GM19239 (cell line): ENCODE results near the gene OR51B5.
"Not testable (repeated sequence)": the region's sequence is repeated elsewhere in the genome, so short reads cannot be mapped to it uniquely, and the experiment has no call there.

Source experiments
- DNase-seq: peaks from one replicate; pipeline ENCODE4 v3.0.0; 2011; ENCODE audit warnings: low spot score; ENCODE audit not compliant: insufficient read length
- FAIRE-seq: peaks from 2 replicates; lab custom pipeline; 2011; peaks lifted over from hg19 to GRCh38; lab: Jason Lieb, UNC

OR51B5 gene

DNA sequence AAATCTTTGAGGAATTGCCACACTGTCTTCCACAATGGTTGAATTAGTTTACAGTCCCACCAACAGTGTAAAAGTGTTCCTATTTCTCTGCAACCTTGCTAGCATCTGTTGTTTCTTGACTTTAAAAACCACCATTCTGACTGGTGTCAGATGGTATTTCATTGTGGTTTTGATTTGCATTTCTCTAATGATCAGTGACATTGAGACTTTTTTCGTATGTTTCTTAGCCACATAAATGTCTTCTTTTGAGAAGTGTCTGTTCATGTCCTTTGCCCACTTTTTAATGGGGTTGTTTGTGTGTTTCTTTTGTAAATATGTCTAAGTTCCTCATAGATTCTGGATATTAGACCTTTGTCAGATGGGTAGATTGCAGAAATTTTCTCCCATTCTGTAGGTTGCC, 6.1 kb downstream of the OR51B5 start:
- not testable (repeated sequence) for DNase-seq, FAIRE-seq

DNA sequence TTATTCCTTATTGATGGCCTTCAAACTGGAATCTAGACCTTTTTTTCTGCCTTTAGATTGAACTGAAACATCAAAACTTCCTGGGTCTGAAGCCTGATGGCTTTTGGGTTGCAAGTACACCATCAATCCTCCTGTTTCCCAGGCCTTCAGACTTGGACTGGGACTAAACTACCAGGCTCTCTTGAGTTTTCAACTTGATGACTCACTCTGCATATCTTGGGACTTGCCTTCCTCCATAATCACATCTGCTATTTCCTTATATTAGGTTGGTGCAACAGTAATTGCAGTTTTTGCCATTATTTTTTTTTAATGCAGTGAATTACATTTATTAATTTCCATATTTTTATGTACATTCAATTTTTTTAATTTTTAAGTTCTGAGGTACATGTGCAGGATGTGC, 7.0 kb downstream of the OR51B5 start:
- no peak for FAIRE-seq
- no peak for DNase-seq

DNA sequence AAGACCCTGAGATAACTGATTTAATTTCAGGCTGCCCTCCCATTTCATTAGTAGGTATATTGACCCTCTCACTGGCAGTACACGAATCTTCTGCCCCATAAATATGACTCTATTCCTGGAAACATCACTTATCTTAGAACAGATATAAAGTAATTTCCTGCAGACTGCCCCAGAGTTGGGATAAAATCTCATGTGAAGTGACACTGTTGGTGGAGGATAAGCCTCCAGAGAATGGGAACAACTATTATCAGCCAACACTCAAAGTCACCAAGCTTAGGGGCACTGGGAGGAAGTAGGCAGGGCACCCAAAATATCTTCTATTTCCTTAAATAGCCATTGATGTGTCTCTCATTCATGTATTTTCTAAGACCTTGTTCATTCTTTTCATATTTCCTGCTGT, 8.2 kb downstream of the OR51B5 start:
- DNase-seq (no peak), FAIRE-seq (no peak)

DNA sequence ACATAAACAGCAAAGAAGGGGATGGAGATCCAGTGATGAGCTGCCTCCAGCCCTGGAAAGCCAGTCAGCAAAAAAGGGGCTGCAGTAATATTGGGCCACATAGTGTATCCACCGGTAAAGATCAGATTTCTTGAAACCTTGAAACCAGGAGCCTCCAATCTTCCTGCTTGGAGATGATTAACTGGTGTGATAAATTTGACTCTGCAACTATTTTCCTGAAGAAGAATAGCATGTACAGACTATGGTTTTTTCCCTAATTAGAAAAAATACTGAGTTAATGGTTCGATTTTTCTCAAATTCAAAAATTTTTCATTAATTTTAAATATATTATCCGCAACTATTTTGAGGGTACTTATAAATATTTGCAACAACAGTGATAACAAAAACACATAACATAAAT, 19.1 kb downstream of the OR51B5 start, which contains the start of gene OR51B2:
Gene OR51B2, minus strand, starts transcription at position 101 of the 400 bp plus-strand sequence. Its CDS starts 0 bp downstream, at position 101.
- no peak for DNase-seq
- FAIRE-seq, result no peak

DNA sequence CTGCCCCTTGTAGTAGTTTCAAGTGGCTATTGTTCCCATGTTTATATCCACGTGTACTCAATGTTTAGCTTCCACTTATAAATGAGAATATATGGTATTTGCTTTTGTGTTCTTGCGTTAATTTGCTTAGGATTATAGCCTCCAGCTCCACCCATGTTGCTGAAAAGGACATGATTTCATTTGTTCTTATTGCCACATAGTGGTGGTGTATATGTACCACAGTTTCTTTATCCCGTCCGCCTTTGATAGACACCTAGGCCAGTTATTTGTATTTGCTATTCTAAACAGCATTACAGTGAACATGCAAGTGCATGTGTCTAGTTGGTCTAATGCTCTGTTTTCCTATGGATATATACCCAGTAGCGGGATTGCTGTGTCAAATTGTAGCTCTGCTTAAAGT, 26.0 kb downstream of the OR51B5 start:
- no peak for DNase-seq
- no peak for FAIRE-seq

DNA sequence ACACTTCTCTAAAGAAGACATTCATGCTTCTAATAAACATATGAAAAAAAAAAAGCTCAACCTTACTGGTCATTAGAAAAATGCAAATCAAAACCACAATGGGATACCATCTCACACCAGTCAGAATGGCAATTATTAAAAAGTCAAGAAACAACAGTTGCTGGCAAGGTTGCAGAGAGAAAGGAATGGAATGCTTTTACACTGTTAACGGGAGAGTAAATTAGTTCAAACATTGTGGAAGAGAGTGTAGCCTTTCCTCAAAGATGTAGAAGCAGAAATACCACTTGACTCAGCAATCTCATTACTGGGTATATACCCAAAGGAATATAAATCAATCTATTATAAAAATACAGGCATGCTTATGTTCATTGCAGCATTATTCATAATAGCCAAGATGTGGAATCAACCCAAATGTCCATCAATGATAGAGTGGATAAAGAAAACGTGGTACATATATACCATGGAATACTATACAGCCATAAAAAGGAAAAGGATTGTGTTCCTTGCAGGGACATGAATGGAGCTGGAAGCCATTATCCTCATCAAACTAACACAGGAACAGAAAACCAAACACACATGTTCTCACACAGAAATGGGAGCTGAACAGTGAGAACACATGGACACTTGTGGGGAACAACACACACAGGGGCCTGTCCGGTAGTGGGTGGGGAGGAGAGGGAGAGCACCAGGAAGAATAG, 29.8 kb downstream of the OR51B5 start:
- not testable (repeated sequence) for FAIRE-seq, DNase-seq

DNA sequence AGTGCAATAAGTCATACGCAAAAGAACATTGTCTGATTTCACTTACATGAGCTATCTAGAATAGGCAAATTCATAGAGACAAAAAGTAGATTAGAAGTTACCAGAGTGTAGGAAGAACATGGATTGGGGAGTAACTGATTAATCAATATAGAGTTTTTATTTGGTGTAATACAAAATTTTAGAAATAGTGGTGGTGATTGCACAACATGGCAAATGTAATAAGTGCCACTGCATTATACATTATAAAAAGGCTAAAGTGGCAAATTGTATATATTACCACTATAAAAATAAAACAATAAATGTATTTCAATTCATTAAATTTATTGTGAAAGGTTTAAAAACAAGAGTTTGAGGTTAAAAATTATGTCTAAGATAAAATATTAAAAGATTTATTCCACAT, 32.9 kb downstream of the OR51B5 start:
- FAIRE-seq (no peak), DNase-seq (no peak)

DNA sequence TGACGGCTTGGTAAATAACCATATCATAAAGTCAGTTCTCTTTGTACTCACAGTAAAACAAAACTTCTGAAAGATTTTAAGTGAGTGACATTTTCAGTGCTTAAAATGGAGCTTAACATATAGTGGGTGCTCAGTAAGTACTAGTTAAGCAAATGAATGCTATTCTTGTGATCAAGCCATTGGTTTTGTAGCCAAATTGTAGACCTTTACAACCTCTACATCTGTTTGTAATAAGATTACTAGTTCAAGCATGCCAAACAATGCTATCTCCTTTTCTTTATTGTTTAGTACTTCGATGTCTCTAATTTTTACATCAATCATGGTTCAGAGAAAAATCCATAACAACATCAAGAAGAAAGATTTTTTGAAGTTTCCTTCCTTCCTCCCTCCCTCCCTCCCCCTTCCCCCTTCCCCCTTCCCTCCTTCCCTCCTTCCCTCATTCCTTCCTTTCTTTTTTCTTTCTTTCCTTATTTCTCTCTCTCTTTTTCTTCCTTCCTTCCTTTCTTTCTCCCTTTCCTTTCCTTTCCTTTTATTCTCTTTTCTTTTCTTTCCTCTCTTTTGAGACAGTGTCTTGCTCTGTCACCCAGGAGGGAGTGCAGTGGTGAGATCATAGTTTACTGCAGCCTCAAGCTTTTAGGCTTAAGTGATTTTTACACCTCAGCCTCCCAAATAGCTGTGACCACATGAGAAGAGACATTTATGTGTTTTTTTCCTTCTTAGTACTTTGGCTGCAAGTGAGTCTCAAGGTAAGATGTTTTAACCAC, 35.9 kb downstream of the OR51B5 start:
- FAIRE-seq, result no peak
- no peak for DNase-seq

DNA sequence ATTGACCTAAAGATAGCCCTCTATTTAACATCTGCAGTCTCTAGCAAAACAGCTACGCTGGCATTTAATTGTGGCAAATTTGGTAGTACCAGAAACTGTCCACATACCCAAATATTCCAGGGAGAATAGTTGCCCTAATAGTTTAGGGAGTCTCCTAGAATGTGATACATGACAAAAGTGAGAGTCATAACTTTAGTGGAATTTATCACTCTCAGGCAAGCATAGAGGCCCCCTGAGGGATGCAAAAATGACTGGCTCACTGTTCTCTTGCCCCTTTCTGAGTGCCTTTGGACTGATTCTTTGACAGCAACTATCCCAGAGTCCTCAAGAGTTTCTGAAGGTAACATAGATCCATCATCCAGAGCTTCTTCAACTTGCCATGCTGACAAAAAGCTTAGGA, 39.3 kb downstream of the OR51B5 start:
- DNase-seq, result no peak
- FAIRE-seq, result no peak

DNA sequence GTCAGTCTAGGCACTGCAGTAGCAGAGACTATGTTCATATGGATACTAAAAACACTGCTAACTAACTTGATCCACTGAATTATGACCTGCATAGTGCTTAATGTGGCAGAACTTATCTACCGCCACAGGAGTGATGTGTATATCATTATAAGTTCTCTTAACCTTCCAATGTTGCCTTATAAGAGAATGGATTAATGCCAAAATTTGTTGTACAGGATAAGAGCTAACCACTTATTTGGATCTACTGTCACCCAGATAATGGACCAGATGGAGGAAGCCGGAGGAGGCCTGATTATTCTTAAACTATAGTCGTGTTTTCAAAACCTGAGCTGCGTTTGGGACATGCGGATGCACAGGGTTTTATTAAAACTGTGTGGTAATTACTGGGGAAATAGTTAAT, 39.7 kb downstream of the OR51B5 start:
- no peak for DNase-seq
- no peak for FAIRE-seq

DNA sequence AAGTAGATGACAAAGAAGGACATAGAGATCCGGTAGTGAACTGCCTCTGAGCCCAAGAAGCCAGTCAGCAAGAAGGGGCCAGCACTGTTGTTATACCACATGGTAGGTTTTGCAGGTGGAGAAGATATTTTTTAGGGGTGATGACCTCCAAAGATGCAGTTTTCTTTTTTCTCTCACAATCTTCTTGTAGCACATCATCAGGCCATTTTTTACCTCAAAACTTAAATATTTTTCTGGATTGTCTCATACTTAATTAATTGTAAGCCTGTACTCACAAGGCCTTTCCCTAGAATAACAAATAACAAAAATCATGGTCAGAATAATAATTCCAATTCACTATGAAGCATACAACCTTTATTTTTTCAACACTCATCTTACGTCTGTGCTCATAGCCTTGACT, 41.5 kb downstream of the OR51B5 start, which contains the start of gene OR51B4:
Gene OR51B4, minus strand, starts transcription at position 101 of the 400 bp plus-strand sequence. Its CDS starts 0 bp downstream, at position 101.
- no peak for DNase-seq
- no peak for FAIRE-seq

DNA sequence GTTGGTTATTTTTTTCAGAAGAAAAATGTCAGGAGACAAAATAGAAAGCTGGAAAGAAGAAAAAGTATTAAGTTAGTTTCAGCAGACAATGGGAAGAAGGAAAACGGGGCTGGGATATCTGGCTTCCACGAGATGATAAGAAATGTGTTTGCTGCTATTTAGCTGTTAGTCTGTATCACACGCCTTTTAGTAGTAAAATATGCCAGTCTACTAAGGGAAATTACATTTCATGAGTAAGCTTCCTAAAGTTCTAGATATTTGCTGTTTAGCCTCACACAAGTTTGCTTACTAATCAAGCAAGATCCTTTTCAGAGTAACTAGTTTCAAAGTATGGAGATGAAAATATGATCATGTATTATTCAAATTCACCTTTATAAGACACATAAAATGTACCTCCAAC, 43.1 kb downstream of the OR51B5 start:
- no peak for FAIRE-seq

DNA sequence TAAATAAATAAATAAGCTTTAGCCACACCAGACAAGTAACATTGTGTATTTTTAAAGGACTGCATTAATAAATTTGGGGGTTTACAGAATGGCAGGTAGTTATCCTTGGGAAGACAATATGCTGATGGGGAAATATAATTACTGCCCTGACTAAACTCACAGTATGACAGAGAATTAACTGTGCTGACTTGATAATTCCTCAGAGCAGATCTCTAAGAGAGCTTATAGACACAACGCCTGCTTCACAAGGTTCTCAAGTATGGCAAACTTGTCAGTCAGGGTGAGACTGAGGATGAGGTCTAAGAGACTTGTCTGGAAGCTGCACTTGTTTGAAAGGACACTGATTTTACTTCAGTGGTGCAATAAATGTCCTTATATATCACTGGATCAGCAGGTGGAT, 44.9 kb downstream of the OR51B5 start:
- DNase-seq (no peak), FAIRE-seq (no peak)

More for the DNA sequence above, 43.1 kb downstream of the OR51B5 start:
- no peak for DNase-seq

DNA sequence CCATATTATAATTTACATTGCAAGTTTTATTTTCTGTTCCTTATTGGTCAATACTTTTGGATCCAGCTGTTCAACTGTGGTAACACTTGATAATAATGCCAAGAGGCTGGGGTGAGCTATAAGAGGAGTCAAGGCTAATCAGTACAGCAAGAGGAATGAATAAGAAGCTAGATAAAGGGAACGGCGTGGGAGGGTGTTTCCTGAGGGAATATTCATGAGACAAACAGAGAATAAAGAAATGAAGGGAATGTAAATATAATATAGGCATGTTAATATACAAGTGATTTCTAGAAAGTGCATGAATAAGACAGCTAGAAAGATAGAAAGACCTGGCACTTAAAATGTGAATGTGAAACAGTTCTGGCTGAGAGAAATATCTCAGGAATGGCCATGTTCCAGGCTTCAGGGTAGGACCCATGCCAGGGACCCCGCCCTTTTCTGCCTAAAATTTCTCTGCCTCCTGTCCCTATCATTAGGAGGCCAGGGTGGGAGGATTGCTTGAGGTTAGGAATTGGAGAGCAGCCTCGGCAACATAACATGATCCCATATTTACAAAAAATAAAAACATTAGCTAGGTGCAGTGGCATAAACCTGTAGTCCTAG, 45.5 kb downstream of the OR51B5 start:
- FAIRE-seq (no peak), DNase-seq (no peak)

DNA sequence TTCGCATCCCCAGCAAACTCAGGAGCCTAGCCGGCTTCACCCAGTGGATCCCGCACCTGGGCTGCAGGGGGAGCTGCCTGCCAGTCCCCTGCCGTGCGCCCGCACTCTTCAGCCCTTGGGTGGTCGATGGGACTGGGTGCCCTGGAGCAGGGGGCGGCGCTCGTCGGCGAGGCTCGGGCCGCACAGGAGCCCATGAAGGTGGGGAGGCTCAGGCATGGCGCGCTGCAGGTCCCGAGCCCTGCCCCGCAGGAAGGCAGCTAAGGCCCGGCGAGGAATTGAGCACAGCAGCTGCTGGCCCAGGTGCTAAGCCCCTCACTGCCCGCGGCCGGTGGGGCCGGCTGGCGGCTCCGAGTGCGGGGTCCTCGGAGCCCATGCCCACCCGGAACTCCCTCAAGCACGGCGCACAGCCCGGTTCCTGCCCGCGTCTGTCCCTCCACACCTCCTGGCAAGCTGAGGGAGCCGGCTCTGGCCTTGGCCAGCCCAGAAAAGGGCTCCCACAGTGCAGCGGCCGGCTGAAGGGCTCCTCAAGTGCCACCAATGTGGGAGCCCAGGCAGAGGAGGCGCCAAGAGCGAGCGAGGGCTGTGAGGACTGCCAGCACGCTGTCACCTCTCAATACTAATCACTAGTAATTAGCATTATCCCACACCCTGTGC, 48.9 kb downstream of the OR51B5 start:
- not testable (repeated sequence) for FAIRE-seq, DNase-seq

DNA sequence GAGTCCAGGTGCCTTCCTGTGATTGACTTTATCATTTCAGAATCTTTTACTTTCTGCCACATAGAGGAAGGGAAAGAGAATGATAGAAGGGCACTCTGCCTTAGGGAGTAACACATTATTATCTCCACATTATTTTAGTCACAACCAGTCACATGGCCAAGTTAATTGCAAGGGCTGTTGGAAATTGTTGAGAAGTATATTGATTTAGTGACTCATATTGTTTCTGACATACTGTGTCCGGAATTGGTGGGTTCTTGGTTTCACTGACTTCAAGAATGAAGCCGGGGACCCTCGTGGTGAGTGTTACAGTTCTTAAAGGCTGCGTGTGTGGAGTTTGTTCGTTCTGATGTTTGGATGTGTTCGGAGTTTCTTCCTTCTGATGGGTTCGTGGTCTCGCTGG, 50.3 kb downstream of the OR51B5 start:
- FAIRE-seq, result no peak
- DNase-seq, result no peak
